Left colon (tissue), 2 donors: ENCODE results near the gene ZRANB2. TPM values are rescaled to one million over a fixed set of nuclear protein-coding genes. Genes with fewer than 3 reads are reported as not detected.

ENCODE experiments used
- ATAC-seq: fragments of 200-7000 bp; cut with Tn5 transposase; one replicate; pipeline ENCODE4 v1.9.1; 2020; ENCODE audit warnings: mild to moderate bottlenecking, moderate library complexity
- DNase-seq, 2 donors: peaks; one replicate each; pipeline ENCODE4 v3.0.0-alpha.2; 2020
- intact Hi-C, 2 donors: fragments of 100-400 bp; cut with DNase I in 1 of 2; cut with micrococcal nuclease in 1 of 2; formaldehyde crosslinking; loops; one replicate each; pipeline versions ENCODE4 v1.11.2 to v1.14.0; 2022; cut with DNase I, micrococcal nuclease
- total RNA-seq, 2 donors: library from RNA; stranded (reverse); fragmentation: NEBNext Ultra II Directional; extraction: Animal tissue kit (Norgen Biotek cat#: 25700); gene quantifications; one replicate each; pipeline ENCODE4 v1.2.1, GENCODE V29; 2021
- donor health status: DM: no; HTN: no; CAD: no.
- donor health status: DM: yes; HTN: yes; CAD: no.

Gene ZRANB2
- total RNA-seq, 2 donors from 2014 or later: 76.3 to 76.8 TPM

DNA sequence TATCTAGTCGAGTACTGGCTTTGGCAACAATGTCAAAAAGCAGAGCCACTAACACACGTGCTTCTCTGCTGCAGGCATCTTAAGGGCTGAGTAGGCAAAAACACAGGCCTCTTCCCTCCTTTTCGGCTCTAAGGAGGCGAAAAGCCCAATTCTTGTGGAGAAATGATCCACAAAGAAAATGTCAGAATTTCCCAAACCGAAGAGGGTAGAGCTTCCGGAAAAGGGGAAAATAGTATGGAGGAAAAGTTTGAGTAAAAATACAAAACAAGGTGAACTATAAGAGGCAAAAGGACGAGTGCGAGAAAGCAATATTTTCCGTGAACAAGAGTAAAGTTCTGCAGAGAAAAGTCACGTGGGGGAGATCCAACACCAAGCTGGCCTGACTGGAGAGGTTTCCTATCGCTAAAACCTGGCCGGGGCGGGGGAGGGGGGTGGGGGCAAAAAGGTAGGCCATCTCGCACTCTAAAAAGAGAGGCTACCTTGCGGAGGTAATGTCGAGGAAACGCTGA is 551 bp downstream of the ZRANB2 start:
- ATAC-seq (peak; percentile 62), DNase-seq (no peak)
- intact Hi-C loops: no loop called here

DNA sequence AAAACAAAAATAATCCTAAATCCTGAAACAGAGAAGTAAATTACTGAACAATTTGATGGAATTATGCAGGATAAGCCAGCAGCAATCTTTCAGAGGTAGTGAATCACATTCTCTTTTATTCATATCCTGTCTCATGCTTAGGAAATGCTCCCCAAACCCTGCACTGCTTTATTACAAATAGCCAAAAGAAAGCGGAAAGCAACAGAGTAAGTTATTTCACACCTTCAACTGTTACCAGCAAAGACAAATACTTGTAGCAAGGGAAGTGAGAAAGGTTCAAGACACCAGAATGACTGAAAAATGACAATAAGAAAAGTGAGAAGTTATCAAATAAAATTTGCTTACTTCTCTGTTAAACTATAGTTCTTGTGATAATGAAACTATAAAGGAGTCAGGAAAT is 6.2 kb downstream of the ZRANB2 start:
- intact Hi-C loops: loop anchor here in 1 of 2 donors (10.0 kb wide), 1 partner anchor 830 kb away; no protein-coding TSS in a partner anchor
- ATAC-seq: no peak
- no peak for DNase-seq

GRCh38 chr1:71072273-71072672 is 8.6 kb downstream of the ZRANB2 start:
- DNase-seq (no peak), ATAC-seq (no peak)
- intact Hi-C loops: loop anchor here in 1 of 2 donors (10.0 kb wide), 1 partner anchor 827 kb away; no protein-coding TSS in a partner anchor

GRCh38 chr1:71071720-71072119 is 9.1 kb downstream of the ZRANB2 start:
- intact Hi-C loops: loop anchor here in 1 of 2 donors (10.0 kb wide), 1 partner anchor 827 kb away; no protein-coding TSS in a partner anchor
- no peak for DNase-seq
- ATAC-seq: no peak

GRCh38 chr1:71068325-71069240 is 12.3 kb downstream of the ZRANB2 start:
- intact Hi-C loops: no loop called here
- ATAC-seq: peak; percentile 98
- no peak for DNase-seq

- no peak for DNase-seq
- intact Hi-C loops: loop anchor here in 1 of 2 donors (5.0 kb wide), 1 partner anchor 527 kb away; no protein-coding TSS in a partner anchor
- peak; percentile 19 for ATAC-seq
Observed at GRCh38 chr1:71054791-71055190, 26.0 kb downstream of the ZRANB2 start.

GRCh38 chr1:71054281-71054731 is 26.5 kb downstream of the ZRANB2 start:
- ATAC-seq: peak; percentile 40
- intact Hi-C loops: loop anchor here in 1 of 2 donors (5.0 kb wide), 1 partner anchor 527 kb away; no protein-coding TSS in a partner anchor

DNA sequence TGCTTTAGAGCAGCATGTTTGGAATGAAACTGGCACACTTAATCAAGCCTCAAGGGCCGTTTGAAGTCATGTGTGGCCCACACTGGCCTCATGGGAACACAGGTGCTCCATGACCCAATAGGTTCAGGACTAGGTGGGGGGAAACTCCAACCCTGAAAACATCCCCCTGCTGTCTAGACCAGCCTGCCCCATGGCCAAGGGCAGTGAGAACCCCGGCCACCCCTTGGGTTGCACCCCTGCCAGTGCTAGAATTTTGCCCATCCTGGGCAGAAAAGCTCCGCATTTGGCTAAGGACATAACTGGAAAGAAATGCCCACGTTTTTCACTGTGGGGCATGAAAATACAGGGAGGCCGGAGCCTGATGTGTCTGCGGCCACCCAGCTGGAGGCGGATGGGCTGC is 27.1 kb downstream of the ZRANB2 start:
- ATAC-seq (peak; percentile 27), DNase-seq (no peak)
- intact Hi-C loops: loop anchor here in 1 of 2 donors (5.0 kb wide), 1 partner anchor 526 kb away; no protein-coding TSS in a partner anchor

More at GRCh38 chr1:71054281-71054731, 26.5 kb downstream of the ZRANB2 start:
- peak in 1 of 2 donors; percentile 9 for DNase-seq

DNA sequence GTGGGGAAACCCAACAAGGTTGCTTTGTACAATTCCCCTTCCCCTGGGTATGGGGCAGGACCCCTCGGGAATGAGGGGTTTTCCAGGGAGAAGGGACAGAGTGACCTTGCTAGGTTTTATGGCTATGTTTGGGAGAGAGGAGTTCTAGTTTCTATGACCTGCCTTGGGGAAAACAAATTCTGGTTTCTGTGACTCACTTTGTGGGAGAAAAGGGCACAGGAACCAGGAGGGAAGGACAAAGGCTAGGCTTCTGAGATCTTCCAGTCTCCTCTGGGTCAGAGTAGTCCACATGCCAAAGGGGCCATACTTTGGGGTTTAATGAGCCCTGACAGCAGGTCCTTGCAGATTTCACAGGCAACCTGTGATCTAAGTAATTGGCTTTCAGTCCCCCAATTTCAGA is 27.7 kb downstream of the ZRANB2 start:
- ATAC-seq (no peak), DNase-seq (no peak)
- intact Hi-C loops: loop anchor here in 1 of 2 donors (5.0 kb wide), 1 partner anchor 526 kb away; no protein-coding TSS in a partner anchor

- intact Hi-C loops: loop anchor here in 1 of 2 donors (2.0 to 5.0 kb wide), 2 partner anchors 365 to 523 kb away; no protein-coding TSS in a partner anchor
- ATAC-seq: peak; percentile 59
- DNase-seq: no peak
Observed at GRCh38 chr1:71049951-71050598, 30.8 kb downstream of the ZRANB2 start.

GRCh38 chr1:71047635-71048607 is 32.9 kb downstream of the ZRANB2 start, which contains the start of gene PTGER3:
Gene PTGER3 (minus strand): TSS chr1:71047816. CDS start chr1:71047577, 239 bp downstream.
- intact Hi-C loops: loop anchor here in 1 of 2 donors (2.0 kb wide), 1 partner anchor 363 kb away; no protein-coding TSS in a partner anchor
- peak; percentile 77 to 86 for DNase-seq
- ATAC-seq: peak; percentile 92

DNA sequence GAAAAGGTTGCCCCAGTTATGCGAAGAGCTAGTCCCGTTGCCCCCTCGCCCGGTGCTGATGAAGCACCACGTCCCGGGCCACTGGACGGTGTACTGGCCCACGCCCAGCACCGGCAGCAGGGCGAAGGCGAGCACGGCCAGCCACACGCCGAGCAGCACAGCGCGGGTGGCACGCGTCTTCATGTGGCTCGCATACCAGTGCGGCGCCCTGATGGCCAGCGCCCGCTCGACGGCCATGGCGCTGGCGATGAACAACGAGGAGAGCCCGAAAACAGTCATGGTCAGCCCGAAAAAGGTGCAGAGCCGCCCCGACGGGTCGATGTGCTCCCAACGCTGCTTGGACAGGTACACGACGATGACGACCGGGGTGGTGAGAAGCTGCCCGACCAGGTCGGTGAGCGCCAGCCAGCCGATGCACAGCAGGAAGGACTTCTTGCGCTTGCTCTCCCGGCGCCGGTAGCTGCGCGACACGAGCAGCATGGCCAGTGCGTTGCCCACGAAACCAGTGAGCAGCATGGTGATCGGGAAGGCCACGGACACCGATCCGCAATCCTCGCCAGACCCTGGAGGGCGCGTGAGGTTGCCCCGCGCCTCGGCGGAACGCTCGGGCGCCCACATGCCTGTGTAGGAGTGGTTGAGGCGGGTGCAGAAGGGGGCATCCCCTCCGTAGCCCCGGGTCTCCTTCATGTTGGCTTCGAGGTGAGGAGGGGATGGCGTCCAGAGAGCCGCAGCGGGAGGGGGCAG is 33.8 kb downstream of the ZRANB2 start:
- DNase-seq (peak in 1 of 2 donors; percentile 19), ATAC-seq (peak; percentile 25)
- intact Hi-C loops: no loop called here

DNA sequence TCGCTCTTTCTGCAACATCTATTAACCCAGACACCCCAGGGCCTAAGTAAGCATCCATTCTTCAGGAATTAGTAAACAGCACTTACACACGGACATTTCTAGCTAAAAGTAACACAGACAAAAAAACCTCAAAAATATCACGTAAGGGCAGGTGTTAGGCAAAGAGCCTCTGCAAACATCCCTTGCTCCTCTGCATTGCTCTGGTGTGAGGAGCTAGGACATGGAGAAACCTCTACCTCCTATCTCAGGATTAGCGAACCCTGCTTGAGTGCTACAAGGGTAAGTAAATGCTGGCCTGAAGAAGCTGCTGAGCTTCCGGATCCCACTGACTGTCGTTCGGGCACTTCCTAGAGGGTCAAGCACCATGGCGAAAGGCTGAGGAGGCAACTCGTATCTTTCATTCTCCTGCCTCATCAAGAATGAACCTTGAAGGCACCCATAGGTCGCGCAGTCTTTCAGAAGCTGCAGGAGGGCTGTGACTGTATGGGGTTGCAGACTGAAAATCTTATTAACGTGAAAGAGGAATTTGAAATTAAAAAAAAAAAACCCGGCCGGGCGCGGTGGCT is 35.3 kb downstream of the ZRANB2 start:
- DNase-seq: no peak
- intact Hi-C loops: no loop called here
- ATAC-seq: no peak

- no peak for DNase-seq
- no peak for ATAC-seq
- intact Hi-C loops: no loop called here
Observed at GRCh38 chr1:71044833-71045232, 36.0 kb downstream of the ZRANB2 start.

DNA sequence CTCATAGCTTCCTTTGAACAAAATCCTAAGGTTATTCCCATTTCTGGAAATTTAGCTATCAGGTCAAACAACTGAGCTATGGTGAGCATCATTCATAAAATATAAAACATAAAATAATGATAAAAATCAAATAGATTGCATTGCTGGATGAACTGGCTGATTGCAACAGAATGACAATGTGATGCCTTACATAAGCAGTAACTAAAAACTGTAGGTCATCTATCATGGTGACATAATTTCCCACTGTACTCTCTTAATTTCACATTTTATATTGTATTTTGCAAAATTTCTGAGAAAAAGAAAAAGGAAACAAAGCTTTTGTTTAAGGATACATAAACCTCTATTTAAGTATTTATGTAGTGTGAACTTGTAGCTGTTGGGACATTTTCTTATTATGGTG is 37.8 kb downstream of the ZRANB2 start:
- ATAC-seq (no peak), DNase-seq (no peak)
- intact Hi-C loops: no loop called here

DNA sequence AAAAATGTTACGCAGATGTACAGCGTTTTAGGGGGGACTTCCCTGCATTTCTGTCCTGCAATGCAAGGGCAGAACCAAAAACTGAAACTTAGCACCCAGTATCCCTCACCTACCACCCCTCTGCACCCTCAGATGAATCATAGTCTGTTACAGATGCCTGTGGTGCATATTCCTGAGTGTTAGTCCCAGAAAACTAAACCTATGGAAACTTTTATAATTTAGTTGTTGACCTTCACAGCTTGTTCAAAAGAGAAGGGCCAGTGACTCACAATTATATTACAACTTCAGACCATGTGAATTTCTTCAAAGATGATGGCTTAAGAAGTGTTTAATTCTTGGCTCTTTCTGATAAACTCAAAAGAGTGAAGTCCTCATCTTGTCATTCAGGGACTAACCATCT is 39.0 kb downstream of the ZRANB2 start:
- no peak for ATAC-seq
- DNase-seq: no peak
- intact Hi-C loops: no loop called here
